H9 (cell line): Measurements from ENCODE around the gene NPTN. TPM values are rescaled to one million over a fixed set of nuclear protein-coding genes. Genes with fewer than 3 reads are reported as not detected.
A peak's percentile ranks its signal among the peaks of the same experiment; 100 is the strongest.

Source experiments
- DNase-seq: peaks from one replicate; pipeline ENCODE4 v3.0.0-alpha.2; 2017
- H2AFZ ChIP-seq: one replicate; pipeline ENCODE4 v1.6.1; 2013; ENCODE audit warnings: mild to moderate bottlenecking, low read length, control low read depth, moderate library complexity
- H2AK5ac ChIP-seq: 2 replicates; pipeline ENCODE4 v1.6.1; 2013; ENCODE audit warnings: low read length, control low read depth, mixed read lengths; ENCODE audit not compliant: insufficient read length
- H2BK120ac ChIP-seq: one replicate; pipeline ENCODE4 v1.6.1; 2013; ENCODE audit warnings: low read depth, mild to moderate bottlenecking, low read length, control low read depth, inconsistent platforms; ENCODE audit not compliant: poor library complexity, severe bottlenecking
- H2BK12ac ChIP-seq: 2 replicates; pipeline ENCODE4 v1.6.1; 2013; ENCODE audit warnings: low read length, control low read depth, mixed read lengths, low read depth; ENCODE audit not compliant: insufficient read length
- H2BK15ac ChIP-seq: 2 replicates; pipeline ENCODE4 v1.6.1; 2013; ENCODE audit warnings: low read depth, low read length, control low read depth
- H2BK20ac ChIP-seq: one replicate; pipeline ENCODE4 v1.6.1; 2013; ENCODE audit warnings: low read depth, mild to moderate bottlenecking, low read length, control low read depth, inconsistent platforms; ENCODE audit not compliant: poor library complexity, severe bottlenecking
- H2BK5ac ChIP-seq: 2 replicates; pipeline ENCODE4 v1.6.1; 2013; ENCODE audit warnings: low read length, control low read depth, mixed read lengths; ENCODE audit not compliant: insufficient read length
- H3K14ac ChIP-seq: 2 replicates; pipeline ENCODE4 v1.6.1; 2013; ENCODE audit warnings: low read length, control low read depth; ENCODE audit not compliant: insufficient read depth
- H3K18ac ChIP-seq: 2 replicates; pipeline ENCODE4 v1.6.1; 2013; ENCODE audit warnings: low read depth, mild to moderate bottlenecking, mixed read lengths, low read length, control low read depth; ENCODE audit not compliant: insufficient read length
- H3K23ac ChIP-seq: 2 replicates; pipeline ENCODE4 v1.6.1; 2013; ENCODE audit warnings: low read length, control low read depth, mixed read lengths, low read depth; ENCODE audit not compliant: insufficient read length
- H3K23me2 ChIP-seq: 2 replicates; pipeline ENCODE4 v1.6.1; 2013; ENCODE audit warnings: low read depth, mild to moderate bottlenecking, mixed read lengths, low read length, control low read depth; ENCODE audit not compliant: insufficient read length, poor library complexity, severe bottlenecking
- H3K27ac ChIP-seq: 2 replicates; pipeline ENCODE4 v1.5.1; 2013; ENCODE audit warnings: low read length, control low read depth, mixed read lengths, low read depth; ENCODE audit not compliant: insufficient read length
- H3K27me3 ChIP-seq: 2 replicates; pipeline ENCODE4 v1.6.1; 2013; ENCODE audit warnings: low read length, control low read depth, inconsistent platforms; ENCODE audit not compliant: insufficient read depth
- H3K4ac ChIP-seq: 2 replicates; pipeline ENCODE4 v1.6.1; 2013; ENCODE audit warnings: low read depth, mild to moderate bottlenecking, control low read depth, inconsistent platforms, low read length, moderate library complexity
- H3K4me1 ChIP-seq: 2 replicates; pipeline ENCODE4 v1.6.1; 2013; ENCODE audit warnings: low read length, control low read depth, inconsistent platforms; ENCODE audit not compliant: insufficient read depth
- H3K4me2 ChIP-seq: 2 replicates; pipeline ENCODE4 v1.6.1; 2013; ENCODE audit warnings: low read length, control low read depth, mixed read lengths; ENCODE audit not compliant: insufficient read length, insufficient read depth
- H3K56ac ChIP-seq: 2 replicates; pipeline ENCODE4 v1.6.1; 2013; ENCODE audit warnings: low read depth, mild to moderate bottlenecking, mixed read lengths, low read length, control low read depth; ENCODE audit not compliant: insufficient read length
- H3K79me1 ChIP-seq: 2 replicates; pipeline ENCODE4 v1.6.1; 2013; ENCODE audit warnings: low read depth, mild to moderate bottlenecking, moderate library complexity, low read length, control low read depth, inconsistent platforms; ENCODE audit not compliant: insufficient read depth, poor library complexity, severe bottlenecking
- H3K79me2 ChIP-seq: 2 replicates; pipeline ENCODE4 v1.6.1; 2013; ENCODE audit warnings: low read length, control low read depth, inconsistent platforms; ENCODE audit not compliant: insufficient read depth
- H3K9ac ChIP-seq: 2 replicates; pipeline ENCODE4 v1.6.1; 2013; ENCODE audit warnings: low read length, control low read depth, mixed read lengths; ENCODE audit not compliant: insufficient read length; ENCODE audit errors: extremely low read depth
- H3K9me3 ChIP-seq: one replicate; pipeline ENCODE4 v1.6.1; 2013; ENCODE audit warnings: low read depth, low read length, inconsistent platforms; ENCODE audit not compliant: control insufficient read depth
- H3T11ph ChIP-seq: one replicate; pipeline ENCODE4 v1.6.1; 2013; ENCODE audit warnings: mild to moderate bottlenecking, low read length, control low read depth, inconsistent platforms
- H4K20me1 ChIP-seq: one replicate; pipeline ENCODE4 v1.6.1; 2013; ENCODE audit not compliant: control insufficient read depth, insufficient read length, insufficient read depth
- H4K5ac ChIP-seq: 2 replicates; pipeline ENCODE4 v1.6.1; 2013; ENCODE audit warnings: low read depth, mild to moderate bottlenecking, mixed read lengths, low read length, control low read depth; ENCODE audit not compliant: insufficient read length
- H4K8ac ChIP-seq: replicated peaks from 2 replicates; pipeline ENCODE4 v1.6.1; 2013; ENCODE audit warnings: low read length, control low read depth, mixed read lengths, low read depth; ENCODE audit not compliant: insufficient read length
- H4K91ac ChIP-seq: 2 replicates; pipeline ENCODE4 v1.6.1; 2013; ENCODE audit warnings: low read depth, mild to moderate bottlenecking, moderate library complexity, mixed read lengths, low read length, control low read depth; ENCODE audit not compliant: insufficient read length
- H3K27ac Mint-ChIP-seq, 3 experiments: 2 replicates in 2 of 3; 3 replicates in 1 of 3; pipeline ENCODE4 v1.8.0; 2020 to 2021; ENCODE audit warnings: mixed read lengths in 3 of 3, mild to moderate bottlenecking in 1 of 3, moderate library complexity in 1 of 3
- H3K27me3 Mint-ChIP-seq: 2 replicates; pipeline ENCODE4 v1.8.0; 2021; ENCODE audit warnings: low read depth, mild to moderate bottlenecking, moderate library complexity, mixed read lengths
- H3K36me3 Mint-ChIP-seq, 3 experiments: 2 replicates in 2 of 3; 3 replicates in 1 of 3; pipeline ENCODE4 v1.8.0; 2020 to 2021; ENCODE audit warnings: low read depth in 3 of 3, mixed read lengths in 3 of 3; ENCODE audit not compliant: insufficient read depth in 1 of 3
- H3K4me1 Mint-ChIP-seq, 2 experiments: 2 replicates each; pipeline ENCODE4 v1.8.0; 2020; ENCODE audit warnings: mixed read lengths in 2 of 2
- H3K4me3 Mint-ChIP-seq, 2 experiments: 2 replicates in 1 of 2; 3 replicates in 1 of 2; pipeline ENCODE4 v1.8.0; 2020 to 2021; ENCODE audit warnings: mild to moderate bottlenecking in 2 of 2, mixed read lengths in 2 of 2, moderate library complexity in 1 of 2
- H3K9me3 Mint-ChIP-seq, 2 experiments: 2 replicates in 1 of 2; 3 replicates in 1 of 2; pipeline ENCODE4 v1.8.0; 2020; ENCODE audit warnings: mild to moderate bottlenecking in 2 of 2, mixed read lengths in 2 of 2, moderate library complexity in 1 of 2
- WGBS: extraction: QIAGEN DNeasy Blood & Tissue Kit; methylation state at CpG from one replicate; pipeline ENCODE4 v1.1.7; 2013; ENCODE audit warnings: missing lambda C conversion rate, low lambda C conversion rate, mixed read lengths; ENCODE audit not compliant: insufficient read length; ENCODE audit errors: extremely low coverage; 5-methylcytosine and 5-hydroxymethylcytosine counted together
- total RNA-seq: library from RNA; stranded (reverse); gene quantifications from 2 replicates; pipeline ENCODE4 v1.2.1, GENCODE V29; 2021
- TF ChIP-seq, protein P1 (sequence below): fragments of 200-600 bp; sonication (generic); conservative IDR thresholded peaks from 3 replicates; pipeline ENCODE4 v1.8.0; 2021; ENCODE audit warnings: antibody characterized with exemption, mild to moderate bottlenecking

Gene NPTN
- total RNA-seq, 1 experiment from 2014 or later: 89.1 TPM

DNA sequence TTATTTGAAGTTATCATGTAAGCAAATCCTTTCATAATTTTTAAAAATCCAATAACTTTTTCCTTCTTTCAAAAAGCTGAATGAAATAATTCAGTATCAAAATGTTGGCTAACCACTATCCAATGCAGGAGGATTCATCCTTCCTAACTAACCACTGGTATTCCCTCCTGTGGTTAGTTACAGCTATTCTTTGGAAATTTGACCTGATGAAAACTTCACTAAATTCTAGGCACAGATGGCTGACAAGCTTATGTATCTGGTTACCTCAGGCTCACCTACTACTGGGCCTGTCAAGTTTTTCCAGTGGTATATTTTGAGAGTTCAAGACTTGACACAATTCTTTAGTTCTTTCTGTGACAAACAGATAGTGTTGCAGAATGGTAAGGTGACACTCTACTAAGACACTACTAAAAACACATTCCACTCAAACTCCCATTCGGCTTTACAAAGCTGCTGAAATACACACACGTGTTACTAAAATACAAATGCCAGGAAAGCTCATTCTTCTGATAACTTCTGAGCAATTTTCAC is 15.8 kb downstream of the NPTN start:
- H2BK15ac ChIP-seq: no peak overlapping the region
- H3K79me1 ChIP-seq: peaks cover 12% of the 10 kb centered on the region
- H4K91ac ChIP-seq: no peak overlapping the region
- H3K4me1 Mint-ChIP-seq: peaks cover 46 to 50% of the 10 kb centered on the region in 2 experiments
- no peak overlapping the region for H3K4me3 Mint-ChIP-seq
- TF ChIP-seq, protein P1, sequence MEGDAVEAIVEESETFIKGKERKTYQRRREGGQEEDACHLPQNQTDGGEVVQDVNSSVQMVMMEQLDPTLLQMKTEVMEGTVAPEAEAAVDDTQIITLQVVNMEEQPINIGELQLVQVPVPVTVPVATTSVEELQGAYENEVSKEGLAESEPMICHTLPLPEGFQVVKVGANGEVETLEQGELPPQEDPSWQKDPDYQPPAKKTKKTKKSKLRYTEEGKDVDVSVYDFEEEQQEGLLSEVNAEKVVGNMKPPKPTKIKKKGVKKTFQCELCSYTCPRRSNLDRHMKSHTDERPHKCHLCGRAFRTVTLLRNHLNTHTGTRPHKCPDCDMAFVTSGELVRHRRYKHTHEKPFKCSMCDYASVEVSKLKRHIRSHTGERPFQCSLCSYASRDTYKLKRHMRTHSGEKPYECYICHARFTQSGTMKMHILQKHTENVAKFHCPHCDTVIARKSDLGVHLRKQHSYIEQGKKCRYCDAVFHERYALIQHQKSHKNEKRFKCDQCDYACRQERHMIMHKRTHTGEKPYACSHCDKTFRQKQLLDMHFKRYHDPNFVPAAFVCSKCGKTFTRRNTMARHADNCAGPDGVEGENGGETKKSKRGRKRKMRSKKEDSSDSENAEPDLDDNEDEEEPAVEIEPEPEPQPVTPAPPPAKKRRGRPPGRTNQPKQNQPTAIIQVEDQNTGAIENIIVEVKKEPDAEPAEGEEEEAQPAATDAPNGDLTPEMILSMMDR: no peak
- no peak overlapping the region for H3K23ac ChIP-seq
- H2BK120ac ChIP-seq: no peak overlapping the region
- peak overlapping the region; percentile 77 for H3K27ac ChIP-seq
- no peaks in the 10 kb centered on the region for H3K9me3 Mint-ChIP-seq
- H4K20me1 ChIP-seq: no peaks in the 10 kb centered on the region
- H3K4ac ChIP-seq: no peak overlapping the region
- H3K18ac ChIP-seq: no peak overlapping the region
- no peak overlapping the region for H3K14ac ChIP-seq
- H3K27ac Mint-ChIP-seq: peak overlapping the region in 2 of 3 experiments; percentile 86 to 87; a peak in 4 of 7 replicates
- H3K27me3 ChIP-seq: no peaks in the 10 kb centered on the region
- H2AK5ac ChIP-seq: no peak overlapping the region
- H3K27me3 Mint-ChIP-seq: no peaks in the 10 kb centered on the region
- no peak overlapping the region for H2BK12ac ChIP-seq
- no peak overlapping the region for H2BK5ac ChIP-seq
- no peak overlapping the region for H3K9ac ChIP-seq
- H3K56ac ChIP-seq: no peak overlapping the region
- no peak overlapping the region for H2BK20ac ChIP-seq
- H3K9me3 ChIP-seq: no peaks in the 10 kb centered on the region
- no peak overlapping the region for H4K8ac ChIP-seq
- H4K5ac ChIP-seq: no peak overlapping the region
- H2AFZ ChIP-seq: no peak overlapping the region
- H3T11ph ChIP-seq: no peak overlapping the region
- peaks cover 7% of the 10 kb centered on the region for H3K4me1 ChIP-seq
- no CpG with 5 or more reads among the region's 2 CpGs for WGBS
- peak overlapping the region; percentile 55 for H3K4me2 ChIP-seq
- peaks cover 25% of the 10 kb centered on the region; the same call in 1 of the 2 replicates for H3K79me2 ChIP-seq
- H3K36me3 Mint-ChIP-seq: no peaks in the 10 kb centered on the region
- H3K23me2 ChIP-seq: peaks cover 2% of the 10 kb centered on the region
- no peak for DNase-seq
